B cell (primary cell): ENCODE measurements around the gene COL26A1. TPM values are rescaled to one million over a fixed set of nuclear protein-coding genes. Genes with fewer than 3 reads are reported as not detected.

Experiments
- ATAC-seq: fragments of 200-7000 bp; cut with Tn5 transposase; one replicate; pipeline ENCODE4 v1.10.0; 2021; ENCODE audit warnings: low read depth, mild to moderate bottlenecking, moderate number of reproducible peaks, moderate library complexity
- CTCF ChIA-PET: fragments of 350-600 bp; sonication (Branson Sonifier 250); formaldehyde crosslinking; loops from one replicate; lab custom pipeline; 2021; ENCODE audit warnings: antibody characterized with exemption, inconsistent platforms; lab: Charles Lee
- POLR2A ChIA-PET: fragments of 350-600 bp; sonication (Branson Sonifier 250); formaldehyde crosslinking; loops from one replicate; lab custom pipeline; 2021; ENCODE audit warnings: antibody characterized with exemption; lab: Charles Lee
- DNase-seq: peaks from one replicate; pipeline ENCODE4 v3.0.0; 2013
- H2AFZ ChIP-seq: 2 replicates; pipeline ENCODE4 v1.6.1; 2012; ENCODE audit warnings: mild to moderate bottlenecking, low read depth, low read length; ENCODE audit not compliant: insufficient read depth, poor library complexity, severe bottlenecking
- H3K27ac ChIP-seq, 2 donors: 1 replicate in 1 of 2; 2 replicates in 1 of 2; pipeline ENCODE4 v1.5.1; 2012 to 2013; ENCODE audit warnings: low read length in 2 of 2, mild to moderate bottlenecking in 2 of 2, moderate library complexity in 1 of 2
- H3K27me3 ChIP-seq, 4 experiments: fragments of 200-600 bp in 1 of 4; sonication (generic) in 1 of 4; replicated peaks in 1 of 4; 1 replicate in 2 of 4; 2 replicates in 2 of 4; pipeline versions ENCODE4 v1.6.1 to v1.7.0; 2013 to 2016; ENCODE audit warnings: low read length in 3 of 4, mild to moderate bottlenecking in 2 of 4, mixed read lengths in 1 of 4, moderate library complexity in 1 of 4; ENCODE audit not compliant: insufficient read depth in 4 of 4, control insufficient read depth in 3 of 4; ENCODE audit errors: control extremely low read depth in 1 of 4
- H3K36me3 ChIP-seq, 2 experiments: replicated peaks in 1 of 2; 1 replicate in 1 of 2; 2 replicates in 1 of 2; pipeline versions ENCODE4 v1.6.1 to v1.7.1; 2013; ENCODE audit warnings: low read length in 1 of 2; ENCODE audit not compliant: insufficient read depth in 2 of 2, control insufficient read depth in 1 of 2; ENCODE audit errors: control extremely low read depth in 1 of 2, extremely low read depth in 1 of 2
- H3K4me1 ChIP-seq, 2 donors: fragments of 200-600 bp in 1 of 2; sonication (generic) in 1 of 2; 1 replicate in 1 of 2; 2 replicates in 1 of 2; pipeline versions ENCODE4 v1.5.1 to v1.6.1; 2013 to 2017; ENCODE audit warnings: low read length in 2 of 2; ENCODE audit not compliant: control insufficient read depth in 2 of 2, insufficient read depth in 2 of 2
- H3K4me2 ChIP-seq: replicated peaks from 2 replicates; pipeline ENCODE3; 2012; ENCODE audit warnings: mild to moderate bottlenecking, low read depth, low read length; ENCODE audit not compliant: poor library complexity, severe bottlenecking
- H3K4me3 ChIP-seq, 5 experiments: fragments of 200-600 bp in 1 of 5; sonication (generic) in 1 of 5; 1 replicate in 3 of 5; 2 replicates in 2 of 5; pipeline versions ENCODE4 v1.5.1 to v1.7.0; 2011 to 2016; ENCODE audit warnings: low read length in 4 of 5, mild to moderate bottlenecking in 4 of 5, low read depth in 2 of 5, control low read depth in 1 of 5, moderate library complexity in 1 of 5; ENCODE audit not compliant: insufficient read depth in 1 of 5; ENCODE audit errors: control extremely low read depth in 1 of 5, extremely low read depth in 1 of 5
- H3K79me2 ChIP-seq: fragments of 200-600 bp; sonication (generic); one replicate; pipeline ENCODE4 v1.6.0; 2016; ENCODE audit warnings: low read length; ENCODE audit not compliant: control insufficient read depth, insufficient read depth
- H3K9ac ChIP-seq: fragments of 200-600 bp; sonication (generic); 2 replicates; pipeline ENCODE4 v1.6.1; 2017; ENCODE audit warnings: mild to moderate bottlenecking, low read length, moderate library complexity
- H3K9me3 ChIP-seq, 3 donors: one replicate each; pipeline versions ENCODE4 v1.6.1 to v1.7.1; 2013; ENCODE audit warnings: low read length in 2 of 3; ENCODE audit not compliant: control insufficient read depth in 2 of 3, insufficient read depth in 1 of 3; ENCODE audit errors: control extremely low read depth in 1 of 3
- H4K20me1 ChIP-seq: 2 replicates; pipeline ENCODE4 v1.6.0; 2012; ENCODE audit warnings: mild to moderate bottlenecking, low read length; ENCODE audit not compliant: insufficient read depth, control insufficient read depth, poor library complexity, severe bottlenecking
- H3K27ac Mint-ChIP-seq: one replicate; pipeline ENCODE4 v1.8.0; 2021; ENCODE audit warnings: mixed read lengths
- H3K27me3 Mint-ChIP-seq: one replicate; pipeline ENCODE4 v1.8.0; 2021; ENCODE audit warnings: mixed read lengths
- H3K4me1 Mint-ChIP-seq: one replicate; pipeline ENCODE4 v1.8.0; 2021; ENCODE audit warnings: mixed read lengths
- H3K4me3 Mint-ChIP-seq: one replicate; pipeline ENCODE4 v1.8.0; 2021; ENCODE audit warnings: mixed read lengths
- H3K9me3 Mint-ChIP-seq: one replicate; pipeline ENCODE4 v1.8.0; 2022; ENCODE audit warnings: mixed read lengths; ENCODE audit not compliant: insufficient read depth
- CTCF ChIP-seq: fragments of 200-600 bp; IDR thresholded peaks from one replicate; pipeline ENCODE4 v1.8.0; 2022; ENCODE audit warnings: antibody characterized with exemption, mild to moderate bottlenecking
- EZH2 ChIP-seq: IDR thresholded peaks from 2 replicates; pipeline ENCODE4 v1.6.1; 2012; ENCODE audit warnings: borderline replicate concordance, low read depth, mild to moderate bottlenecking, moderate library complexity, low read length; ENCODE audit not compliant: insufficient read depth, poor library complexity, severe bottlenecking
- WGBS: methylation state at CpG from one replicate; pipeline ENCODE4 v1.1.5; 2013; ENCODE audit warnings: missing lambda C conversion rate; ENCODE audit not compliant: insufficient coverage; 5-methylcytosine and 5-hydroxymethylcytosine counted together
- intact Hi-C: fragments of 100-400 bp; cut with micrococcal nuclease; formaldehyde crosslinking; loops from one replicate; pipeline ENCODE4 v1.10.0; 2022
- polyA plus RNA-seq: library from polyadenylated mRNA; depleted of rRNA; stranded (reverse); fragments of >200 nt; gene quantifications from 2 replicates; pipeline ENCODE4 v1.2.3, GENCODE V29; 2012
- total RNA-seq, 2 donors: library from RNA; stranded (reverse); fragments of 120-200 nt in 1 of 2; gene quantifications; 1 replicate in 1 of 2; 2 replicates in 1 of 2; pipeline versions ENCODE4 v1.2.3 to v1.2.4, GENCODE V29; 2013 to 2022

The COL26A1 gene
- total and polyA plus RNA-seq, 2 donors (not counting 1 experiment from before 2014, with no cell fraction given): not detected

GRCh38 chr7:101517304-101517703, 154.6 kb downstream of the COL26A1 start:
- ChIA-PET CTCF (interaction anchor here (0.7 to 1.1 kb wide), 2 partner anchors 13 to 18 kb away, joined by 3 read pairs; no protein-coding TSS in a partner anchor), POLR2A (no interaction called here)
- Mint-ChIP-seq H3K27ac (no peak overlapping the region), H3K27me3 (peaks cover 4% of the 10 kb centered on the region), H3K9me3 (peaks cover 6% of the 10 kb centered on the region), H3K4me3 (no peak overlapping the region), H3K4me1 (no peaks in the 10 kb centered on the region)
- Histone ChIP-seq H3K79me2 (no peaks in the 10 kb centered on the region), H3K9me3 (peaks cover 0 to 13% (median 0%) of the 10 kb centered on the region in 3 donors), H3K4me3 (no peak overlapping the region), H3K4me1 (no peaks in the 10 kb centered on the region), H3K36me3 (no peaks in the 10 kb centered on the region), H3K4me2 (no peak overlapping the region), H3K9ac (no peak overlapping the region), H4K20me1 (no peaks in the 10 kb centered on the region), H3K27ac (no peak overlapping the region), H2AFZ (no peak overlapping the region), H3K27me3 (peaks cover 0 to 9% (median 2%) of the 10 kb centered on the region in 4 experiments)
- 75% methylated on average over 5 of the region's 10 CpGs for WGBS
- DNase-seq (no peak), ATAC-seq (no peak)
- TF ChIP-seq EZH2: no peak
- TF ChIP-seq CTCF: no peak
- intact Hi-C loops: no loop called here

GRCh38 chr7:101518336-101518735, 155.7 kb downstream of the COL26A1 start:
- H3K27ac Mint-ChIP-seq: no peak overlapping the region
- Histone ChIP-seq H3K36me3 (no peaks in the 10 kb centered on the region), H4K20me1 (no peaks in the 10 kb centered on the region), H3K79me2 (no peaks in the 10 kb centered on the region), H3K4me3 (no peak overlapping the region), H3K27ac (no peak overlapping the region), H2AFZ (no peak overlapping the region), H3K4me1 (no peaks in the 10 kb centered on the region), H3K9me3 (peaks cover 0 to 13% (median 0%) of the 10 kb centered on the region in 3 donors), H3K9ac (no peak overlapping the region), H3K4me2 (no peak overlapping the region), H3K27me3 (peaks cover 0 to 5% (median 0%) of the 10 kb centered on the region in 4 experiments)
- WGBS: 91% methylated on average over 7 of the region's 9 CpGs
- H3K4me3 Mint-ChIP-seq: no peak overlapping the region
- intact Hi-C loops: no loop called here
- peaks cover 4% of the 10 kb centered on the region for H3K27me3 Mint-ChIP-seq
- ATAC-seq (no peak), DNase-seq (no peak)
- TF ChIP-seq EZH2 (no peak), CTCF (no peak)
- H3K4me1 Mint-ChIP-seq: no peaks in the 10 kb centered on the region
- ChIA-PET CTCF (no interaction called here), POLR2A (no interaction called here)
- peaks cover 6% of the 10 kb centered on the region for H3K9me3 Mint-ChIP-seq
